IgD-negative memory B cell (primary cell): ENCODE results near the gene TUBB. TPM values are rescaled to one million over a fixed set of nuclear protein-coding genes. Genes with fewer than 3 reads are reported as not detected.
"Not testable (repeated sequence)": the region's sequence is repeated elsewhere in the genome, so short reads cannot be mapped to it uniquely, and the experiment has no call there.

Experiments used
- H3K27ac Mint-ChIP-seq, 3 donors: one replicate each; pipeline ENCODE4 v1.8.0; 2020 to 2022; ENCODE audit warnings: mild to moderate bottlenecking in 3 of 3, mixed read lengths in 3 of 3, moderate library complexity in 1 of 3
- H3K27me3 Mint-ChIP-seq: one replicate; pipeline ENCODE4 v1.8.0; 2021; ENCODE audit warnings: mixed read lengths
- H3K36me3 Mint-ChIP-seq: one replicate; pipeline ENCODE4 v1.8.0; 2020; ENCODE audit warnings: mild to moderate bottlenecking, mixed read lengths
- H3K4me1 Mint-ChIP-seq, 3 donors: one replicate each; pipeline ENCODE4 v1.8.0; 2020 to 2022; ENCODE audit warnings: mixed read lengths in 3 of 3, mild to moderate bottlenecking in 1 of 3
- H3K4me3 Mint-ChIP-seq, 4 donors: one replicate each; pipeline ENCODE4 v1.8.0; 2020 to 2022; ENCODE audit warnings: mild to moderate bottlenecking in 4 of 4, mixed read lengths in 4 of 4, moderate library complexity in 3 of 4
- H3K9me3 Mint-ChIP-seq, 3 donors: one replicate each; pipeline ENCODE4 v1.8.0; 2020 to 2021; ENCODE audit warnings: mixed read lengths in 3 of 3, mild to moderate bottlenecking in 1 of 3
- polyA plus RNA-seq: library from polyadenylated mRNA; unstranded; fragments of 300-500 nt; fragmentation: Illumina TruSeq; gene quantifications from one replicate; pipeline ENCODE4 v1.2.3, GENCODE V29; 2021

The TUBB gene
- polyA plus RNA-seq, 1 donor from 2014 or later: 156 TPM

GRCh38 chr6:30749554-30750378 is 29.6 kb downstream of the TUBB start:
- Mint-ChIP-seq H3K36me3 (no peaks in the 10 kb centered on the region), H3K27ac (peak overlapping the region in 1 of 3 donors; percentile 48), H3K27me3 (peaks cover 4% of the 10 kb centered on the region), H3K4me3 (no peak overlapping the region), H3K9me3 (no peaks in the 10 kb centered on the region), H3K4me1 (peaks cover 0 to 2% (median 0%) of the 10 kb centered on the region in 3 donors)

- Mint-ChIP-seq H3K4me1 (no peaks in the 10 kb centered on the region), H3K4me3 (no peak overlapping the region)
These were observed 30.2 kb downstream of the TUBB start for GRCh38 chr6:30750379-30750668.

GRCh38 chr6:30752157-30752927 is 32.2 kb downstream of the TUBB start:
- no peaks in the 10 kb centered on the region for H3K36me3 Mint-ChIP-seq
- no peak overlapping the region for H3K4me3 Mint-ChIP-seq
- H3K27me3 Mint-ChIP-seq: peaks cover 4% of the 10 kb centered on the region
- no peaks in the 10 kb centered on the region for H3K4me1 Mint-ChIP-seq
- H3K9me3 Mint-ChIP-seq: no peaks in the 10 kb centered on the region
- H3K27ac Mint-ChIP-seq: peak overlapping the region in 1 of 3 donors; percentile 10

More at GRCh38 chr6:30750379-30750668, 30.2 kb downstream of the TUBB start:
- H3K36me3 Mint-ChIP-seq: no peaks in the 10 kb centered on the region
- no peak overlapping the region for H3K27ac Mint-ChIP-seq
- no peaks in the 10 kb centered on the region for H3K9me3 Mint-ChIP-seq
- peaks cover 4% of the 10 kb centered on the region for H3K27me3 Mint-ChIP-seq

GRCh38 chr6:30754631-30755030 is 34.5 kb downstream of the TUBB start:
- no peak overlapping the region for H3K27ac Mint-ChIP-seq
- H3K36me3 Mint-ChIP-seq: no peaks in the 10 kb centered on the region
- no peak overlapping the region for H3K4me3 Mint-ChIP-seq
- H3K4me1 Mint-ChIP-seq: peaks cover 8 to 9% (median 8%) of the 10 kb centered on the region in 3 donors
- H3K27me3 Mint-ChIP-seq: peaks cover 4% of the 10 kb centered on the region
- H3K9me3 Mint-ChIP-seq: no peaks in the 10 kb centered on the region

GRCh38 chr6:30756405-30757003 is 36.4 kb downstream of the TUBB start:
- H3K27ac Mint-ChIP-seq, H3K9me3 Mint-ChIP-seq, H3K27me3 Mint-ChIP-seq, H3K4me3 Mint-ChIP-seq, H3K36me3 Mint-ChIP-seq: not testable (repeated sequence)
- H3K4me1 Mint-ChIP-seq: peaks cover 8 to 11% (median 8%) of the 10 kb centered on the region in 3 donors

GRCh38 chr6:30757261-30757904 is 37.2 kb downstream of the TUBB start:
- Mint-ChIP-seq H3K27ac (no peak overlapping the region), H3K36me3 (no peaks in the 10 kb centered on the region), H3K4me1 (peaks cover 8 to 11% (median 8%) of the 10 kb centered on the region in 3 donors), H3K27me3 (no peaks in the 10 kb centered on the region), H3K9me3 (peaks cover 0 to 1% (median 0%) of the 10 kb centered on the region in 3 donors), H3K4me3 (no peak overlapping the region)

DNA sequence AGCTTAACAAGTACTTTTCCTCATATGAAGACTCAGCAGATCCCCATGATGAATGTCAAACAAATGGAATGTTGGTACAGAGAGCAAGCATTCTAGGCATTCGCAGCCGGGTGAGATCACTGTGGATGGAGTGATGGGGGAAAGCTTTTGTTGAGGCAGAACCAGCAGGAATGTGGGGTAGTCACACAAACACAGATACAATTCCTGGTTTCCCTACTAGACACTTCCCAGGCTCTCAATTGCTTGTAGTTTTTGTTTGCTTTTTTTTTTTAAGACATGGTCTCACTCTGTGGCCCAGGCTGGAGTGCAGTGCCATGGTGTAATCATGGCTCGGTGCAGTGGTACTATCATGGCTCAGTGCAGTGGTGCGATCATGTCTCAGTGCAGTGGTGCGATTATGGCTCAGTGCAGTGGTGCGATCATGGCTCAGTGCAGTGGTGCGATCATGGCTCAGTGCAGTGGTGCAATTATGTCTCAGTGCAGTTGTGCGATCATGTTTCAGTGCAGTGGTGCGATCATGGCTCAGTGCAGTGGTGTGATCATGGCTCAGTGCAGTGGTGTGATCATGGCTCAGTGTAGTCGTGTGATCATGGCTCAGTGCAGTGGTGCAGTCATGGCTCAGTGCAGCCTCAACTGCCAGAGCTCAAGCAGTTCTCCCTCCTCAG is 39.6 kb downstream of the TUBB start:
- peaks cover 2% of the 10 kb centered on the region for H3K36me3 Mint-ChIP-seq
- H3K4me1 Mint-ChIP-seq: peaks cover 8 to 14% (median 13%) of the 10 kb centered on the region in 3 donors
- H3K27me3 Mint-ChIP-seq: peaks cover 1% of the 10 kb centered on the region
- H3K4me3 Mint-ChIP-seq: no peak overlapping the region
- peaks cover 0 to 1% (median 0%) of the 10 kb centered on the region in 3 donors for H3K9me3 Mint-ChIP-seq
- peak overlapping the region in 1 of 3 donors; percentile 67 for H3K27ac Mint-ChIP-seq

DNA sequence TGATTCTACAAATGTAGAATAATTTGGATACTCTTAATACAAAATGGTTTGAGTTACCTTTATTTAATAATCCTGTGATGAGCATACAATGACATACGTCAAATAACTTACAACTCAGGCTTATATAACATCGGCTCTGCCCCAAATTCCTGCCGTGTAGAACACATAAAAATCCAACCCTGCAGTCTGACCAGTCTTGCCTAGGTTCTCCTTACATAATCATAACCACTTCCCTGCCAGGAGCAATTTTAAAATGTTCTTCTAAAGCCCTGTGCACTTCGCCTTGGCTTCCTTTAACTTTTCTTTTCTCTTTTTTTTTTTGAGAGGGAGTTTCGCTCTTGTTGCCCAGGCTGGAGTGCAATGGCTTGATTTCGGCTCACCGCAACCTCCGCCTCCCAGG is 40.4 kb downstream of the TUBB start:
- Mint-ChIP-seq H3K27me3 (peaks cover 1% of the 10 kb centered on the region), H3K4me3 (no peak overlapping the region), H3K36me3 (peaks cover 2% of the 10 kb centered on the region), H3K9me3 (peaks cover 0 to 1% (median 0%) of the 10 kb centered on the region in 3 donors), H3K4me1 (peaks cover 8 to 14% (median 13%) of the 10 kb centered on the region in 3 donors), H3K27ac (peak overlapping the region in 2 of 3 donors; percentile 46 to 67)

GRCh38 chr6:30761791-30762429 is 41.8 kb downstream of the TUBB start:
- H3K9me3 Mint-ChIP-seq: peaks cover 0 to 1% (median 0%) of the 10 kb centered on the region in 3 donors
- no peak overlapping the region for H3K27ac Mint-ChIP-seq
- peaks cover 2% of the 10 kb centered on the region for H3K36me3 Mint-ChIP-seq
- H3K27me3 Mint-ChIP-seq: peaks cover 1% of the 10 kb centered on the region
- no peak overlapping the region for H3K4me3 Mint-ChIP-seq
- H3K4me1 Mint-ChIP-seq: peaks cover 8 to 14% (median 13%) of the 10 kb centered on the region in 3 donors

GRCh38 chr6:30763155-30763617 is 43.0 kb downstream of the TUBB start:
- Mint-ChIP-seq H3K4me3 (no peak overlapping the region), H3K9me3 (peaks cover 0 to 1% (median 0%) of the 10 kb centered on the region in 3 donors), H3K4me1 (peaks cover 8 to 14% (median 12%) of the 10 kb centered on the region in 3 donors), H3K27ac (no peak overlapping the region), H3K27me3 (peaks cover 1% of the 10 kb centered on the region), H3K36me3 (peaks cover 2% of the 10 kb centered on the region)

- Mint-ChIP-seq H3K4me1 (peaks cover 3 to 11% (median 9%) of the 10 kb centered on the region in 3 donors), H3K27ac (peak overlapping the region in 1 of 3 donors; percentile 41), H3K4me3 (no peak overlapping the region)
These were observed 43.7 kb downstream of the TUBB start for GRCh38 chr6:30763618-30764489.

GRCh38 chr6:30764490-30765043 is 44.4 kb downstream of the TUBB start:
- H3K9me3 Mint-ChIP-seq, H3K4me1 Mint-ChIP-seq, H3K4me3 Mint-ChIP-seq, H3K36me3 Mint-ChIP-seq, H3K27me3 Mint-ChIP-seq: not testable (repeated sequence)
- H3K27ac Mint-ChIP-seq: peak overlapping the region in 1 of 3 donors; percentile 41

More at GRCh38 chr6:30763618-30764489, 43.7 kb downstream of the TUBB start:
- Mint-ChIP-seq H3K27me3 (peaks cover 1% of the 10 kb centered on the region), H3K9me3 (peaks cover 0 to 1% (median 0%) of the 10 kb centered on the region in 3 donors), H3K36me3 (peaks cover 2% of the 10 kb centered on the region)

DNA sequence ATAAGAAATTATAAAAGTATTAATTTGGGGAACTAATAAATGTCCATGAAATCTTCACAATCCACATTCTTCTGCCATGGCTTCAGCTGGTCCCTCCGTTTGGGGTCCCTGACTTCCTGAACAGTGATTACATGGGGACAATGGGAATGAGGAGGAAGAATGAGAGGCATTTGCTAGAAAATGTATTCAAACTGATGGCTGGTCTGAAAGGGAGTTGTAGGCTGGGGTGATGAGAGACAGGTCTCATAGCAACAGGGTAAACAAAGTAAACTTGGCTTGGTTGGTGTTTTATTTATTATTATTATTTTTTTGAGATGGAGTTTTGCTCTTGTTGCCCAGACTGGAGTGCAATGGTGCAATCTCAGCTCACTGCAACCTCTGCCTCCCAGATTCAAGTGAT is 45.3 kb downstream of the TUBB start:
- H3K36me3 Mint-ChIP-seq, H3K4me1 Mint-ChIP-seq, H3K27ac Mint-ChIP-seq, H3K9me3 Mint-ChIP-seq, H3K27me3 Mint-ChIP-seq, H3K4me3 Mint-ChIP-seq: not testable (repeated sequence)
